ENCODE data around the gene LMAN1. TPM values are rescaled to one million over a fixed set of nuclear protein-coding genes. Genes with fewer than 3 reads are reported as not detected.

The LMAN1 gene, protein sequence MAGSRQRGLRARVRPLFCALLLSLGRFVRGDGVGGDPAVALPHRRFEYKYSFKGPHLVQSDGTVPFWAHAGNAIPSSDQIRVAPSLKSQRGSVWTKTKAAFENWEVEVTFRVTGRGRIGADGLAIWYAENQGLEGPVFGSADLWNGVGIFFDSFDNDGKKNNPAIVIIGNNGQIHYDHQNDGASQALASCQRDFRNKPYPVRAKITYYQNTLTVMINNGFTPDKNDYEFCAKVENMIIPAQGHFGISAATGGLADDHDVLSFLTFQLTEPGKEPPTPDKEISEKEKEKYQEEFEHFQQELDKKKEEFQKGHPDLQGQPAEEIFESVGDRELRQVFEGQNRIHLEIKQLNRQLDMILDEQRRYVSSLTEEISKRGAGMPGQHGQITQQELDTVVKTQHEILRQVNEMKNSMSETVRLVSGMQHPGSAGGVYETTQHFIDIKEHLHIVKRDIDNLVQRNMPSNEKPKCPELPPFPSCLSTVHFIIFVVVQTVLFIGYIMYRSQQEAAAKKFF
- 10 to 100 TPM; 67.1 to 80.3 (median 70.6) TPM for total RNA-seq

- WGBS, 2 donors, result 1% methylated on average over 14 to 20 of the region's 76 CpGs
- DNase-seq, result peak; percentile 59
- Histone ChIP-seq H3K4me3 (peak within 1 kb of the TSS; percentile 83 to 97 (median 90)), H3K4me1 (peaks cover 0 to 39% (median 18%) of the 10 kb centered on the region in 3 donors), H3K27me3 (no peaks in the 10 kb centered on the region), H3K27ac (peak within 1 kb of the TSS; percentile 90 to 95 (median 92)), H3K36me3 (peaks cover 0 to 17% (median 4%) of the 10 kb centered on the region in 3 donors), H3K9me3 (no peaks in the 10 kb centered on the region)
- TF ChIP-seq POLR2A (IDR thresholded peaks at IDR 0.05) (peak in 1 of 4 donors; percentile 43), CTCF (IDR thresholded peaks at IDR 0.05) (no peak)
- intact Hi-C loops (cut with DNase I), result no loop called here
Observed at GRCh38 chr18:59358712-59359575, at the start of gene LMAN1. Gene LMAN1, minus strand, starts transcription at chr18:59359265. Its CDS starts 21 bp downstream, at chr18:59359244.

DNA sequence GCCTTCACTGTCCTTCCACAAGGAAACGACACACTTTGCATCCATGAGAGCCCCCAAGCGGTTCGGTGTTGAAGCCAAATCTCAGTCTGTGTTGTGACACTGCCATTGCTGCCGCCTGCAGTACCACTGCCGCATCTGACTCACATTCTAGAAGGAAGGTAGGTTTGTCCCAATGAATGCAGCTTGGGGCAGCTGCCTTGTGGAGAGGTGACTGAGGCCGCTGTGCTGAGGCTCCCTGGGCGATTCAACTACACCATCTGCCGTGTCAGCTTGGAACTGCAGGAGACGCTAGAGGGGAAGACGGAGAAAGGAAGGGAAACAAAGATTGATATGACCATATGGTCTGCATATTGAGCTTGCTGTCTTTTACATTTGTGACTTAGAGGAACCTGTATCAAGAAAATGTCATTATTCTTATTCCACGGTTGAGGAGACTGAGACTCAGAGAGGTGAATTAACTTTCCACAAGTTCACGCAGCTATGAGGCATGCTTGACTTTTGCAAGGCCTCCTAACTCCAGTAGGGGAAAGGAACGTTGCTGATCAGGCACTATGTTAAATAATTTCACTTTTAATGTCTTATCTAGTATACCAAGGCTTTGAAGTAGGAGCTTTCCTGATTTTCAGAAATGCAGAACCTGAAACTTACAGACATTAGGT is 43.5 kb upstream of the LMAN1 start:
- Histone ChIP-seq H3K27me3 (no peaks in the 10 kb centered on the region), H3K36me3 (no peaks in the 10 kb centered on the region), H3K9me3 (no peaks in the 10 kb centered on the region), H3K4me3 (no peak overlapping the region), H3K27ac (no peak overlapping the region), H3K4me1 (no peaks in the 10 kb centered on the region)
- WGBS, 2 donors, result 21 to 27% methylated on average over 7 to 12 of the region's 13 CpGs
- intact Hi-C loops (cut with DNase I), result loop anchor here (2.0 to 5.0 kb wide), 2 partner anchors 94 to 150 kb away; no protein-coding TSS in a partner anchor
- DNase-seq, result no peak
- TF ChIP-seq POLR2A (IDR thresholded peaks at IDR 0.05), result no peak
- peak; percentile 66 to 94 (median 87) for TF ChIP-seq CTCF (IDR thresholded peaks at IDR 0.05)

DNA sequence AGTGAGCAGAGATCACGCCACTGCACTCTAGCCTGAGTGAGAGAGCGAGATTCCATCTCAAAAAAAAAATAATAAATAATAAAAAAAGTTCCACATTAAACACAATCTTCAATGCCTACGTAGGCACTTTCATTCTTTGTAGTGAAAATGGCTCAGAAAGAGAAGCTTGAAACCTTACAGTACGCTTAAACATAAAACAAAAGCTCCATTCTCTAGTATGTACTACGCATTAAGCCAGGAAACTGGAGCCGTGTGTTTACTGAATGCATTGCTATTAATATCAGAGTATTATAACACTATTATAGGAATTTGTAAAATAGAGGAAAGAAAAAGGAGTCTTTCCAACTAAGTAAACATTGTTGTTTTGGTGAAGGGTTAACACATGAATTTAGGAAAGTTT is 41.3 kb upstream of the LMAN1 start:
- intact Hi-C loops (cut with DNase I), result loop anchor here (5.0 kb wide), 1 partner anchor 148 kb away; no protein-coding TSS in a partner anchor

More for the DNA sequence above, 41.3 kb upstream of the LMAN1 start:
- no peak overlapping the region for H3K27ac ChIP-seq
- no peak for TF ChIP-seq CTCF (IDR thresholded peaks at IDR 0.05)
- TF ChIP-seq POLR2A (IDR thresholded peaks at IDR 0.05), result no peak
- H3K36me3 ChIP-seq, result no peaks in the 10 kb centered on the region
- DNase-seq, result no peak
- H3K4me3 ChIP-seq, result no peak overlapping the region
- no peaks in the 10 kb centered on the region for H3K27me3 ChIP-seq
- 84 to 85% methylated on average over 6 of the region's 6 CpGs for WGBS, 2 donors
- no peaks in the 10 kb centered on the region for H3K9me3 ChIP-seq
- H3K4me1 ChIP-seq, result no peaks in the 10 kb centered on the region

All from esophagus squamous epithelium (tissue), 5 donors.